Smooth muscle cell of the umbilical artery (primary cell): ENCODE data around the gene TCEANC2. TPM values are rescaled to one million over a fixed set of nuclear protein-coding genes. Genes with fewer than 3 reads are reported as not detected.

Source experiments
- total RNA-seq: library from RNA; depleted of rRNA; stranded (reverse); fragments of >200 nt; gene quantifications from 2 replicates; pipeline ENCODE4 v1.2.3, GENCODE V29; 2014

TCEANC2 gene
- 3.0 and 3.8 TPM in 2 replicates for total RNA-seq

DNA sequence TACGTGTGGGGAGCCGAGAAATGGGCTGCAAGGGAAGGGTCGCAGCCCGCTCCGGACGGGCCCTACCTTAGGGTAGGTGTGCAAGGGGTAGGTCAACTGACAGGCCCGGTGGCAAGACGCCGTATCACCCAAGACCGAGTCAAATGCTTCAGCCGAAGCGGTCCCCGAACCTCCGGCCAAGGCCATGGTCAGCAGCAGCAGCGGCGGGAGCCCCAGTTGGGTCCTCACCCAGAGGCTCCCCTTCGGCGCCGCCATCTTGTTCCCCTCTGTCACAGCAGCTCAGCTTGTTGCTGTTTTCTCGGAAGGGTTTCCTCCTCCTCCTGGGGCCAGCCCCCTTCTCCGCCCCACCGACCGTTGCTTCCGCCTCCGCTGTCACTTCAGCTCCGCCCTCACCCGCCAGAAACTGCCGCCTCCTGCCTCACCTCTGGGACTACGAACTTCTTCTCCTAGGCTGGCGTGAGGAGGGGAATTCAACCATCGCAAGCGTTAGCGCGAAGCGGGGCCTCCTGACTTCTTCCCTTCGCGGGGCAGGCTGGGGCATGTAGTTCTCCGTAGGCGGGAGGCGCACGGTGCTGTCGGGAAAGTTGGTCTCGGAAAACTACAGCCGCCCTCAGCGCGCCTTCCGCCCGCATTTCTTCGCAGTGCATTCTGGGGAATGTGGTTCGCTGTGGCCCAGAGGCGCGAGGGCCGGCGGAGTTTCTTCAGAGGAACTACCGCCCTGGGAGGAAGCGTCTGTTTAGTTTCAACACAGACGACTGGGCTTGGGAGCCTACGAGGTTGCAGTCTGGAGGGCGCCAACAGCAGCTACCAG, at the start of gene TCEANC2, which contains the start of gene TMEM59:
TSS of gene TCEANC2 (plus strand) at position 675 of the 811 bp plus-strand sequence. CDS start 815 bp downstream, outside the sequence.
TSS of gene TMEM59 (minus strand) at position 271 of the 811 bp plus-strand sequence. CDS start at position 255, 16 bp downstream.

DNA sequence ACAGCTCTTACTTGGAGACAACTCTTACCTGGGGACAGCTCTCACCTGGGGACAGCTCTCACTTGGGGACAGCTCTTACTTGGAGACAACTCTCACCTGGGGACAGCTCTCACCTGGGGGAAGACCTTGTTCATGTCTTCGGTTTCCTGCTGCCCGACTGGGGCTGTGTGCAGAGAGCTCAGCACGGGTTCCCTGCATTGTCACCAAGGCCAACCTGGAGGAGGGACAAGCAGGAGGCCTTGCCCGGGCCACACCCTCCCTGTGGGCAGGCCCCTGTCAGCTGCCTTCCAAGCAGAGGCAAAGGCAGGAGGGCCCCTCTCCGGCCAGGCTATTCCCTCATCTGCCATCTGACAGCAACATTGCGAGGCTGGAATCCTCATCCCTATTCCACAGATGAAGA, 35.4 kb upstream of the TCEANC2 start, which contains the start of gene LDLRAD1:
TSS of gene LDLRAD1 (minus strand) at position 208 of the 400 bp plus-strand sequence. CDS start at position 134, 74 bp downstream.

DNA sequence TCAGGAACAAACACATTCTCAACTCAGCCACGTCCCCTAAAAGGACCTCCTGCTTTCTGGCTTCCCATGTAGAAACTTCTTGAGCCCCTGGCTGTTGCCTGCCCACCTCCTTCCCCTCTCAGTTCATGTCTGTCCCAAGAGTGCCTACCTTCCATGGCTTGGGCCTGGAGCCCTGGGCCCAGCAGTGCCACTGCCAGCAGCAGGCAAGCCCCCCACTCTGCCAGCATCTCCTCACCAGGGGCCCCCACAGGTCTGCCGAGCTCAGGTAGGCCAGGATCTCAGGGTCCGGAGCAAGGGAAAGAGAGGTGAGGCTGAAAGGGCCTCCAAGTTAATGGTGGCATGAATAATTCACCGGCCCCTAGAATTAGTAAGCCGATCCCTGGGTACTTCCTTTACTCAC, 99.3 kb downstream of the TCEANC2 start, which contains the start of gene CDCP2:
TSS of gene CDCP2 (minus strand) at position 305 of the 400 bp plus-strand sequence. CDS start at position 227, 78 bp downstream.

Other genes with a start within 250 kb of the TCEANC2 start
- gene NDC1, start 215.3 kb upstream of the TCEANC2 start, total RNA-seq = 14.0 and 20.2 TPM in 2 replicates
- 21.4 and 21.9 TPM in 2 replicates for gene YIPF1, start 163.8 kb upstream of the TCEANC2 start, total RNA-seq
- not detected in 2 replicates for gene DIO1, start 159.4 kb upstream of the TCEANC2 start, total RNA-seq
- gene IFT25, start 107.9 kb upstream of the TCEANC2 start, total RNA-seq = 14.0 and 14.9 TPM in 2 replicates
- gene LRRC42, start 107.3 kb upstream of the TCEANC2 start, total RNA-seq = 24.3 and 33.9 TPM in 2 replicates
- not detected in 2 replicates for gene LDLRAD1, start 35.4 kb upstream of the TCEANC2 start, total RNA-seq
- 313 and 741 TPM in 2 replicates for gene TMEM59, start 404 bp upstream of the TCEANC2 start, total RNA-seq
- gene CDCP2, start 99.4 kb downstream of the TCEANC2 start, total RNA-seq = 0.30 TPM in 1 of 2 replicates, not detected in the other
- gene CYB5RL, start 146.4 kb downstream of the TCEANC2 start, total RNA-seq = 5.1 and 5.3 TPM in 2 replicates
- 32.1 and 49.0 TPM in 2 replicates for gene MRPL37, start 146.6 kb downstream of the TCEANC2 start, total RNA-seq